BLaER1 (cell line): ENCODE results near the gene HS6ST1.

Experiments used
- H3K27ac ChIP-seq: shearing (Covaris generic); formaldehyde crosslinking; 2 replicates; pipeline ENCODE4 v1.8.1; 2022
- H3K27me3 ChIP-seq: shearing (Covaris generic); formaldehyde crosslinking; 2 replicates; pipeline ENCODE4 v1.8.1; 2022
- H3K36me3 ChIP-seq: shearing (Covaris generic); formaldehyde crosslinking; 2 replicates; pipeline ENCODE4 v1.8.1; 2022
- H3K4me1 ChIP-seq: shearing (Covaris generic); formaldehyde crosslinking; 2 replicates; pipeline ENCODE4 v1.8.1; 2022
- H3K4me2 ChIP-seq: shearing (Covaris generic); formaldehyde crosslinking; 2 replicates; pipeline ENCODE4 v1.8.1; 2022
- H3K4me3 ChIP-seq: shearing (Covaris generic); formaldehyde crosslinking; 2 replicates; pipeline ENCODE4 v1.8.1; 2022
- H3K9ac ChIP-seq: shearing (Covaris generic); formaldehyde crosslinking; 2 replicates; pipeline ENCODE4 v1.8.1; 2022
- H3K9me3 ChIP-seq: shearing (Covaris generic); formaldehyde crosslinking; 2 replicates; pipeline ENCODE4 v1.8.1; 2022
- H4K20me1 ChIP-seq: shearing (Covaris generic); formaldehyde crosslinking; 2 replicates; pipeline ENCODE4 v1.8.1; 2022
- Cebpa-rat ChIP-seq: shearing (Covaris generic); IDR thresholded peaks from 2 replicates; pipeline ENCODE4 v1.8.1; 2022

Gene HS6ST1

GRCh38 chr2:128277961-128278681 lies 40.5 kb downstream of the HS6ST1 start:
- Histone ChIP-seq H3K27ac (no peak overlapping the region), H3K4me1 (peaks cover 68% of the 10 kb centered on the region), H3K9me3 (peaks cover 23% of the 10 kb centered on the region), H3K9ac (0 out of 2 replicates have a peak overlapping the region, but pooled peaks have one; percentile 9), H3K27me3 (no peaks in the 10 kb centered on the region), H3K36me3 (peaks cover 45% of the 10 kb centered on the region), H4K20me1 (peaks cover 75% of the 10 kb centered on the region), H3K4me2 (peak overlapping the region; percentile 97), H3K4me3 (no peak overlapping the region)
- TF ChIP-seq Cebpa-rat: no peak

GRCh38 chr2:128276878-128277675 lies 41.6 kb downstream of the HS6ST1 start:
- TF ChIP-seq Cebpa-rat: no peak
- Histone ChIP-seq H3K4me1 (peaks cover 68% of the 10 kb centered on the region), H4K20me1 (peaks cover 75% of the 10 kb centered on the region), H3K4me2 (no peak overlapping the region), H3K27ac (peak overlapping the region; percentile 49; the same call in 1 of the 2 replicates), H3K9me3 (peaks cover 23% of the 10 kb centered on the region), H3K36me3 (peaks cover 54% of the 10 kb centered on the region), H3K4me3 (no peak overlapping the region), H3K9ac (no peak overlapping the region), H3K27me3 (no peaks in the 10 kb centered on the region)

DNA sequence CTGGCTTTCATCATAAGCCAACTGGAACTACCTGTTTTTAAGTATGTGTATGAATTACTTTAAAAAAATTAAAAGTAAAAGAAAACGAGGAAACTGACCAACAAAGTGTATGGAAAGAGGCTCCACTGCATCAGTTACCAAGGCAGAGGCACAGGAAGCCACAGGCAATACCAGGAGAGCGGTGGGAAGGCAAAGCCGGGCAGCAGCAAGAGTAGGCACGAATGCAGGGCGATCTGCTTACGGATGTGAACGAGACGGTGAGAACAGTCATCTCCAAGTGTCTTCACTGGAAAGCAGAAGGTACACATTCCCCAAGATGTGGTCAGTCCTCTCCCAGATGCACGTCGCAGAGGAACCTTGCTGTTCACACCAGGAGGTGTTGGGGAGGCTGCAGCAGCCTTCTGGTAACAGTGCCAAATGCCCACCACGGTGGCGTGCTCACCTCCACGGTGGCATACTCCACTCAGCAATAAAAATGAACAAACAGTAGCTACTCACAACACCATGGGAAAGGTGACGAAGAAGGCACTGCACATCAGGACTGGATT lies 43.1 kb downstream of the HS6ST1 start:
- peaks cover 75% of the 10 kb centered on the region for H4K20me1 ChIP-seq

GRCh38 chr2:128274218-128274617 lies 44.5 kb downstream of the HS6ST1 start:
- peaks cover 75% of the 10 kb centered on the region for H4K20me1 ChIP-seq
- H3K9me3 ChIP-seq: peaks cover 23% of the 10 kb centered on the region
- H3K27ac ChIP-seq: no peak overlapping the region
- H3K27me3 ChIP-seq: no peaks in the 10 kb centered on the region
- H3K4me1 ChIP-seq: peaks cover 61% of the 10 kb centered on the region
- H3K36me3 ChIP-seq: peaks cover 78% of the 10 kb centered on the region
- no peak overlapping the region for H3K4me3 ChIP-seq
- TF ChIP-seq Cebpa-rat: no peak
- no peak overlapping the region for H3K4me2 ChIP-seq
- no peak overlapping the region for H3K9ac ChIP-seq

More for the DNA sequence above, 43.1 kb downstream of the HS6ST1 start:
- no peak overlapping the region for H3K9ac ChIP-seq
- H3K4me3 ChIP-seq: no peak overlapping the region
- H3K36me3 ChIP-seq: peaks cover 68% of the 10 kb centered on the region
- peaks cover 68% of the 10 kb centered on the region for H3K4me1 ChIP-seq
- H3K9me3 ChIP-seq: peaks cover 23% of the 10 kb centered on the region
- H3K27me3 ChIP-seq: no peaks in the 10 kb centered on the region
- H3K27ac ChIP-seq: no peak overlapping the region
- no peak for TF ChIP-seq Cebpa-rat
- no peak overlapping the region for H3K4me2 ChIP-seq

GRCh38 chr2:128273469-128274081 lies 45.1 kb downstream of the HS6ST1 start:
- Histone ChIP-seq H3K9ac (no peak overlapping the region), H3K4me3 (no peak overlapping the region), H3K9me3 (peaks cover 23% of the 10 kb centered on the region), H3K27ac (no peak overlapping the region), H3K4me1 (peaks cover 55% of the 10 kb centered on the region), H3K36me3 (peaks cover 85% of the 10 kb centered on the region), H3K4me2 (no peak overlapping the region), H3K27me3 (no peaks in the 10 kb centered on the region), H4K20me1 (peaks cover 75% of the 10 kb centered on the region)
- TF ChIP-seq Cebpa-rat: no peak

GRCh38 chr2:128272601-128273468 lies 45.8 kb downstream of the HS6ST1 start:
- Histone ChIP-seq H3K36me3 (peaks cover 89% of the 10 kb centered on the region), H3K27ac (no peak overlapping the region; the same call in 1 of the 2 replicates), H3K27me3 (no peaks in the 10 kb centered on the region), H3K4me3 (no peak overlapping the region), H3K4me1 (peaks cover 47% of the 10 kb centered on the region), H3K9ac (no peak overlapping the region), H4K20me1 (peaks cover 69% of the 10 kb centered on the region), H3K4me2 (peak overlapping the region; percentile 57), H3K9me3 (peaks cover 23% of the 10 kb centered on the region)
- no peak for TF ChIP-seq Cebpa-rat

- Histone ChIP-seq H4K20me1 (peaks cover 61% of the 10 kb centered on the region), H3K4me1 (peaks cover 41% of the 10 kb centered on the region), H3K4me2 (peak overlapping the region; percentile 57), H3K9ac (0 out of 2 replicates have a peak overlapping the region, but pooled peaks have one; percentile 15), H3K9me3 (peaks cover 23% of the 10 kb centered on the region), H3K27ac (peak overlapping the region; percentile 46; the same call in 1 of the 2 replicates), H3K4me3 (no peak overlapping the region), H3K27me3 (no peaks in the 10 kb centered on the region), H3K36me3 (peaks cover 83% of the 10 kb centered on the region)
- TF ChIP-seq Cebpa-rat: no peak
Measured at GRCh38 chr2:128271911-128272600, 46.6 kb downstream of the HS6ST1 start.

DNA sequence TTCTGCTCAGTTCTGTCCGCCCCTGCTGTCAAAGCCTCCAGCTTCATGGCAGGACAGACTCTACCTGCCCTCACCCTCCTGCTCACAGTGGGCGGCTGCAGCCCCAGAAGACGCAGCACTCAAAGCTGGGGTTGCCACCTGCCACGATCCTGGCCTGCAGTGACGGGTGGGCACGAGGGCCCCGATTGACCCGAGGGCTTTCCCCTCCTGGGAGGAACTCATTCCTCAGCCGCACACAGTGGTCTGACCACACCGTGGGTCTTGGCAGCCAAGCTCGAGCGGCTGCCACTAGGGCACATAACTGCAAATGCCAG lies 47.1 kb downstream of the HS6ST1 start:
- Histone ChIP-seq H3K9ac (0 out of 2 replicates have a peak overlapping the region, but pooled peaks have one; percentile 15), H3K4me1 (peaks cover 39% of the 10 kb centered on the region), H3K36me3 (peaks cover 78% of the 10 kb centered on the region), H3K4me3 (no peak overlapping the region), H3K9me3 (peaks cover 23% of the 10 kb centered on the region), H3K27me3 (no peaks in the 10 kb centered on the region), H3K27ac (peak overlapping the region; percentile 46; the same call in 1 of the 2 replicates), H3K4me2 (peak overlapping the region; percentile 57), H4K20me1 (peaks cover 56% of the 10 kb centered on the region)
- TF ChIP-seq Cebpa-rat: no peak
